GM23338 (cell line): ENCODE measurements around the gene CLSTN1. TPM values are rescaled to one million over a fixed set of nuclear protein-coding genes. Genes with fewer than 3 reads are reported as not detected.

Experiments
- ATAC-seq: fragments of 200-7000 bp; cut with Tn5 transposase; 3 replicates; pipeline ENCODE4 v1.9.1; 2020
- DNase-seq: peaks from one replicate; pipeline ENCODE4 v3.0.0-alpha.2; 2015; ENCODE audit warnings: low spot score
- H2AFZ ChIP-seq: fragments of 200-600 bp; sonication (generic); 2 replicates; pipeline ENCODE4 v1.8.0; 2016; ENCODE audit warnings: antibody characterized with exemption, mild to moderate bottlenecking, moderate library complexity
- H3F3A ChIP-seq: fragments of 200-600 bp; sonication (generic); replicated peaks from 2 replicates; pipeline ENCODE4 v1.8.0; 2017; ENCODE audit warnings: antibody characterized with exemption, mixed run types, low read depth
- H3K27ac ChIP-seq: fragments of 200-600 bp; sonication (generic); 2 replicates; pipeline ENCODE4 v1.6.1; 2016; ENCODE audit warnings: low read depth
- H3K27me3 ChIP-seq: fragments of 200-600 bp; sonication (generic); 2 replicates; pipeline ENCODE4 v1.8.0; 2016; ENCODE audit warnings: mild to moderate bottlenecking, mixed run types, moderate library complexity; ENCODE audit not compliant: insufficient read depth
- H3K36me3 ChIP-seq: fragments of 200-600 bp; sonication (generic); 2 replicates; pipeline ENCODE4 v1.8.0; 2016; ENCODE audit warnings: mild to moderate bottlenecking; ENCODE audit not compliant: insufficient read depth
- H3K4me1 ChIP-seq: fragments of 200-600 bp; sonication (generic); 2 replicates; pipeline ENCODE4 v1.8.0; 2016; ENCODE audit warnings: mild to moderate bottlenecking, moderate library complexity; ENCODE audit not compliant: insufficient read depth
- H3K4me2 ChIP-seq: fragments of 200-600 bp; sonication (generic); 2 replicates; pipeline ENCODE4 v1.7.1; 2017; ENCODE audit warnings: mixed run types
- H3K4me3 ChIP-seq: fragments of 200-600 bp; sonication (generic); 2 replicates; pipeline ENCODE4 v1.6.1; 2016; ENCODE audit warnings: mixed run types
- H3K79me2 ChIP-seq: fragments of 200-600 bp; sonication (generic); replicated peaks from 2 replicates; pipeline ENCODE4 v1.8.0; 2017; ENCODE audit warnings: mild to moderate bottlenecking; ENCODE audit not compliant: insufficient read depth
- H3K9me2 ChIP-seq: fragments of 200-600 bp; sonication (generic); 2 replicates; pipeline ENCODE4 v1.8.0; 2017; ENCODE audit not compliant: insufficient read depth
- H4K20me1 ChIP-seq: fragments of 200-600 bp; sonication (generic); replicated peaks from 2 replicates; pipeline ENCODE4 v1.8.0; 2017; ENCODE audit warnings: mild to moderate bottlenecking; ENCODE audit not compliant: insufficient read depth
- H3K27ac Mint-ChIP-seq: 2 replicates; pipeline ENCODE4 v1.8.0; 2020; ENCODE audit warnings: inconsistent platforms, mild to moderate bottlenecking, moderate library complexity, mixed read lengths
- H3K27me3 Mint-ChIP-seq: 3 replicates; pipeline ENCODE4 v1.8.0; 2022; ENCODE audit warnings: low read depth, mild to moderate bottlenecking, moderate library complexity, mixed read lengths, inconsistent platforms; ENCODE audit not compliant: insufficient read depth, poor library complexity
- H3K36me3 Mint-ChIP-seq: 3 replicates; pipeline ENCODE4 v1.8.0; 2021; ENCODE audit warnings: low read depth, mild to moderate bottlenecking, inconsistent platforms, moderate library complexity, mixed read lengths
- H3K4me1 Mint-ChIP-seq: 3 replicates; pipeline ENCODE4 v1.8.0; 2020; ENCODE audit warnings: mild to moderate bottlenecking, inconsistent platforms, mixed read lengths
- H3K4me3 Mint-ChIP-seq: 3 replicates; pipeline ENCODE4 v1.8.0; 2021; ENCODE audit warnings: moderate library complexity, mild to moderate bottlenecking, inconsistent platforms, mixed read lengths
- H3K9me3 Mint-ChIP-seq: 3 replicates; pipeline ENCODE4 v1.8.0; 2020; ENCODE audit warnings: moderate library complexity, mild to moderate bottlenecking, inconsistent platforms, mixed read lengths
- EZH2 ChIP-seq: fragments of 200-600 bp; sonication (generic); IDR thresholded peaks from one replicate; pipeline ENCODE4 v1.8.0; 2017; ENCODE audit warnings: antibody characterized with exemption, mild to moderate bottlenecking, low read depth; ENCODE audit not compliant: unreplicated experiment
- JUNB ChIP-seq: IDR thresholded peaks from one replicate; pipeline ENCODE4 v1.6.1; 2016; ENCODE audit warnings: antibody characterized with exemption; ENCODE audit not compliant: unreplicated experiment
- NANOG ChIP-seq: IDR thresholded peaks from 2 replicates; pipeline ENCODE4 v1.6.1; 2016; ENCODE audit warnings: antibody characterized with exemption, borderline replicate concordance
- STAT1 ChIP-seq: IDR thresholded peaks from one replicate; pipeline ENCODE4 v1.6.1; 2016; ENCODE audit warnings: antibody characterized with exemption; ENCODE audit not compliant: unreplicated experiment
- ZNF462 ChIP-seq: fragments of 250-450 bp; sonication (Bioruptor Pico); IDR thresholded peaks from 2 replicates; pipeline ENCODE4 v1.5.0; 2020; ENCODE audit warnings: mild to moderate bottlenecking, moderate library complexity
- polyA plus RNA-seq: library from polyadenylated mRNA; unstranded; fragments of >200 nt; fragmentation: Nextera tagmentation; extraction: Ambion mirVana; gene quantifications from 2 replicates; pipeline ENCODE4 v1.2.1, GENCODE V29; 2016
- total RNA-seq: library from RNA; depleted of rRNA; stranded (reverse); fragments of >200 nt; shearing (Covaris generic); gene quantifications from 2 replicates; pipeline ENCODE4 v1.2.3, GENCODE V29; 2014
- TF ChIP-seq, protein P1 (sequence below): IDR thresholded peaks from one replicate; pipeline ENCODE4 v1.6.1; 2018; ENCODE audit warnings: antibody characterized with exemption; ENCODE audit not compliant: unreplicated experiment

Gene CLSTN1
- total and polyA plus RNA-seq, 2 experiments from 2014 or later, result 38.5 to 66.2 TPM

DNA sequence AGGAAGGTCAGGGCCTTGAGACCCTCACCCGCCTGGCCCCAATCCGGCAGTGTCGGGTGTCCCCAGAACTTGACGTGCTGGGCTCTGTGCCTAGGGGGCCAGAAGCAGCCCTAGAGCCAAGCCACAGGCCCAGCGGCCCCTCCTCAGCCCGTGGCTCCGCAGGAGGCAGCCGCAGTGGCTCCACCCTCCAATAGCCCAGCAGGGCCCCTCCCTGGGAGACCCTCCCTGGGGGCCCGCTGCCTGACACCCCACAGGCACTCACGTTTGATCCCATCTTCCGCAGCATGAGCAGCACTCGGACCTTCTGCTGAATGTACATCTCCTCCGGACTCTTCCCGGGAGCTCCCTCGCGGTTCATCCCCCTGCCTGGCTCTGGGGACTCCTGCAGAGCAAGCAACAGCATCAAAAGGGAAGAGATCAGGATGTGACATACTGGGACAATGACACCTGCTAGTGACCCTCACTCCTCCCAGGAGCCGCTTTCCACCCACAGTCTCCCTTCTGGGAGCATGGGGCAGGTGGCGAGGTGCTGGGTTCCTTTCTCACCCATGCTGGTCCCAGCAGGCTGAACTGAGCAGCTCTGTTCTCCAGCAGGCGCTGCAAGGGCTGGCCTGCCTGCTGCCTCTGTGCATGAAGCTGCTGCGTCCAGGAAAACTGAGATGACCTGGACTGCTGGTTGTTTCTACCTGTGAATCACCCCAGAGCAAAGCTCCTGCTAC lies 48.1 kb upstream of the CLSTN1 start:
- no peak overlapping the region for H3K4me3 Mint-ChIP-seq

DNA sequence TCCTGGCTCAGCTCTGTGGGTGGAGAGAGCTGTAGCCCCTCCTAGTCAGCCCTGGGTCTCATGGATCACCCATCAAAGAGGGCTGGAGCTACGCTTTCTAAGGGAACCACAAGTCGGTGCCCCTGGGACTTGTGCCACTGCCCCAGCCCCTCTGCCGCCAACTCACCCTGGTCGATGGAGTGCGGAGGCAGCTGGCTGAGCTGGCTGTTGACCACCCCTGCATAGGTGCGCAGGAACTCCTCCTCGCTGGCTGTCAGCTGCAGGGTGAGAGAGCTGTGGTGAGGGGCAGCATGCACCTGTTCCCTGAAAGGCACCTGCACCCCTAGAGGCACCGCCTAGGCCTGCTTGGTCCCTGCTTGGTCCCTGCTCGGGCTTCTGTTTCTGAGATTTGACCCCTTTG lies 47.3 kb upstream of the CLSTN1 start:
- H3K4me1 Mint-ChIP-seq, result peaks cover 13% of the 10 kb centered on the region
- Histone ChIP-seq H3K27ac (no peak overlapping the region), H3K36me3 (no peaks in the 10 kb centered on the region), H2AFZ (no peak overlapping the region), H3K4me2 (no peak overlapping the region), H3K4me1 (peaks cover 10% of the 10 kb centered on the region), H3K27me3 (no peaks in the 10 kb centered on the region), H3K9me2 (no peaks in the 10 kb centered on the region), H3K4me3 (no peak overlapping the region), H3F3A (0 out of 2 replicates have a peak, but pooled peaks cover 6% of the 10 kb centered on the region), H3K79me2 (no peaks in the 10 kb centered on the region), H4K20me1 (0 out of 2 replicates have a peak, but pooled peaks cover 4% of the 10 kb centered on the region)
- peaks cover 15% of the 10 kb centered on the region for H3K27me3 Mint-ChIP-seq
- no peaks in the 10 kb centered on the region for H3K9me3 Mint-ChIP-seq
- ATAC-seq (no peak), DNase-seq (no peak)
- TF ChIP-seq, protein P1, sequence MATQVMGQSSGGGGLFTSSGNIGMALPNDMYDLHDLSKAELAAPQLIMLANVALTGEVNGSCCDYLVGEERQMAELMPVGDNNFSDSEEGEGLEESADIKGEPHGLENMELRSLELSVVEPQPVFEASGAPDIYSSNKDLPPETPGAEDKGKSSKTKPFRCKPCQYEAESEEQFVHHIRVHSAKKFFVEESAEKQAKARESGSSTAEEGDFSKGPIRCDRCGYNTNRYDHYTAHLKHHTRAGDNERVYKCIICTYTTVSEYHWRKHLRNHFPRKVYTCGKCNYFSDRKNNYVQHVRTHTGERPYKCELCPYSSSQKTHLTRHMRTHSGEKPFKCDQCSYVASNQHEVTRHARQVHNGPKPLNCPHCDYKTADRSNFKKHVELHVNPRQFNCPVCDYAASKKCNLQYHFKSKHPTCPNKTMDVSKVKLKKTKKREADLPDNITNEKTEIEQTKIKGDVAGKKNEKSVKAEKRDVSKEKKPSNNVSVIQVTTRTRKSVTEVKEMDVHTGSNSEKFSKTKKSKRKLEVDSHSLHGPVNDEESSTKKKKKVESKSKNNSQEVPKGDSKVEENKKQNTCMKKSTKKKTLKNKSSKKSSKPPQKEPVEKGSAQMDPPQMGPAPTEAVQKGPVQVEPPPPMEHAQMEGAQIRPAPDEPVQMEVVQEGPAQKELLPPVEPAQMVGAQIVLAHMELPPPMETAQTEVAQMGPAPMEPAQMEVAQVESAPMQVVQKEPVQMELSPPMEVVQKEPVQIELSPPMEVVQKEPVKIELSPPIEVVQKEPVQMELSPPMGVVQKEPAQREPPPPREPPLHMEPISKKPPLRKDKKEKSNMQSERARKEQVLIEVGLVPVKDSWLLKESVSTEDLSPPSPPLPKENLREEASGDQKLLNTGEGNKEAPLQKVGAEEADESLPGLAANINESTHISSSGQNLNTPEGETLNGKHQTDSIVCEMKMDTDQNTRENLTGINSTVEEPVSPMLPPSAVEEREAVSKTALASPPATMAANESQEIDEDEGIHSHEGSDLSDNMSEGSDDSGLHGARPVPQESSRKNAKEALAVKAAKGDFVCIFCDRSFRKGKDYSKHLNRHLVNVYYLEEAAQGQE, result no peak
- TF ChIP-seq NANOG (no peak), JUNB (no peak), ZNF462 (no peak), EZH2 (no peak)
- H3K4me3 Mint-ChIP-seq, result no peak overlapping the region
- H3K36me3 Mint-ChIP-seq, result peaks cover 4% of the 10 kb centered on the region; the same call in 1 of the 3 replicates
- no peak overlapping the region for H3K27ac Mint-ChIP-seq

More for the DNA sequence above, 48.1 kb upstream of the CLSTN1 start:
- no peak overlapping the region for H3K4me3 ChIP-seq
- peaks cover 10% of the 10 kb centered on the region for H3K4me1 ChIP-seq
- DNase-seq (no peak), ATAC-seq (no peak)
- H4K20me1 ChIP-seq, result 0 out of 2 replicates have a peak, but pooled peaks cover 4% of the 10 kb centered on the region
- H3K4me1 Mint-ChIP-seq, result peaks cover 12% of the 10 kb centered on the region
- no peaks in the 10 kb centered on the region for H3K27me3 ChIP-seq
- no peaks in the 10 kb centered on the region for H3K9me2 ChIP-seq
- TF ChIP-seq NANOG, result no peak
- no peak for TF ChIP-seq STAT1
- TF ChIP-seq JUNB, result no peak
- H3K4me2 ChIP-seq, result no peak overlapping the region
- no peaks in the 10 kb centered on the region for H3K9me3 Mint-ChIP-seq
- H3K27me3 Mint-ChIP-seq, result peaks cover 13% of the 10 kb centered on the region
- H3K79me2 ChIP-seq, result no peaks in the 10 kb centered on the region
- H3K36me3 ChIP-seq, result no peaks in the 10 kb centered on the region
- H3K27ac Mint-ChIP-seq, result peak overlapping the region; percentile 38; the same call in 1 of the 2 replicates
- H2AFZ ChIP-seq, result no peak overlapping the region
- peaks cover under 1% of the 10 kb centered on the region; the same call in 1 of the 3 replicates for H3K36me3 Mint-ChIP-seq
- H3F3A ChIP-seq, result 0 out of 2 replicates have a peak, but pooled peaks cover 6% of the 10 kb centered on the region
- H3K27ac ChIP-seq, result no peak overlapping the region
